Activated effector memory CD4-positive, alpha-beta T cell treated with anti-CD3 and anti-CD28 coated beads, Interleukin-2, amount 50 U/mL, for 16 hours (primary cell): ENCODE results near the gene POLR1A.

Source experiments
- DNase-seq: peaks from one replicate; pipeline ENCODE4 v3.0.0-alpha.2; 2020

POLR1A gene

GRCh38 chr2:86036669-86037138 lies 69.0 kb downstream of the POLR1A start:
- no peak for DNase-seq

- peak; percentile 82 for DNase-seq
These were observed 69.6 kb downstream of the POLR1A start for GRCh38 chr2:86035883-86036668.

GRCh38 chr2:86035376-86035882 lies 70.3 kb downstream of the POLR1A start:
- peak; percentile 59 for DNase-seq

- peak; percentile 42 for DNase-seq
These were observed 71.7 kb downstream of the POLR1A start for GRCh38 chr2:86033751-86034692.

- DNase-seq, result peak; percentile 52
These were observed 72.7 kb downstream of the POLR1A start for GRCh38 chr2:86032861-86033595.

GRCh38 chr2:86031606-86032005 lies 74.1 kb downstream of the POLR1A start:
- DNase-seq, result no peak

- peak; percentile 50 for DNase-seq
These were observed 74.5 kb downstream of the POLR1A start for GRCh38 chr2:86031151-86031550.

GRCh38 chr2:86029873-86030272 lies 75.8 kb downstream of the POLR1A start:
- DNase-seq, result peak; percentile 60

GRCh38 chr2:86028766-86029381 lies 76.8 kb downstream of the POLR1A start:
- DNase-seq, result peak; percentile 47

- peak; percentile 42 for DNase-seq
These were observed 77.5 kb downstream of the POLR1A start for GRCh38 chr2:86027922-86028765.

GRCh38 chr2:86027196-86027921 lies 78.3 kb downstream of the POLR1A start:
- peak; percentile 54 for DNase-seq

GRCh38 chr2:86026744-86027065 lies 79.0 kb downstream of the POLR1A start:
- DNase-seq, result no peak

GRCh38 chr2:86025976-86026743 lies 79.5 kb downstream of the POLR1A start:
- DNase-seq, result peak; percentile 54

- no peak for DNase-seq
These were observed 80.4 kb downstream of the POLR1A start for GRCh38 chr2:86025229-86025820.

- DNase-seq, result no peak
These were observed 82.3 kb downstream of the POLR1A start for GRCh38 chr2:86023366-86023712.

GRCh38 chr2:86022661-86023365 lies 82.9 kb downstream of the POLR1A start:
- peak; percentile 48 for DNase-seq

- peak; percentile 45 for DNase-seq
These were observed 84.0 kb downstream of the POLR1A start for GRCh38 chr2:86021396-86022378.

GRCh38 chr2:86020984-86021383 lies 84.7 kb downstream of the POLR1A start:
- peak; percentile 41 for DNase-seq
